ENCODE results near the gene PABPC5. TPM values are rescaled to one million over a fixed set of nuclear protein-coding genes. Genes with fewer than 3 reads are reported as not detected.

Gene PABPC5
- total RNA-seq, 2 experiments from 2014 or later, result not detected

DNA sequence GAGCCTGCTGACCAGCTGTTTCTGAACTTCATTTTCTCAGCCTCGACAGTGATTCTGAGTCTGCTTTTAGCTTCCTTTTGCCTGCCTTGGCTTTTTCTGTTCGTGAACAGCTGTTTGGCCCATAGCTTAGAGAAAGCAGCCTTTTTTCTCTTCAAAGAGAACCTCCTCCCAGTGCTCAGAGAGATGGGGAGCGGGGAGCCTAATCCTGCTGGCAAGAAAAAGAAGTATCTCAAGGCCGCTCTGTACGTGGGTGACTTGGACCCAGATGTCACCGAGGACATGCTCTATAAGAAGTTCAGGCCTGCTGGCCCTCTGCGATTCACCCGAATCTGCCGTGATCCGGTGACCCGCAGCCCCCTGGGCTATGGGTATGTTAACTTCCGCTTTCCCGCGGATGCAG is 756 bp downstream of the PABPC5 start:
- Mint-ChIP-seq H3K4me1 (ENCODE audit: low read depth) (no peaks in the 10 kb centered on the region), H3K9me3 (peaks cover 2% of the 10 kb centered on the region), H3K27ac (no peak overlapping the region), H3K36me3 (ENCODE audit: low read depth) (no peaks in the 10 kb centered on the region), H3K4me3 (no peak overlapping the region), H3K27me3 (no peaks in the 10 kb centered on the region)
- H3K4me1 ChIP-seq (ENCODE audit: insufficient read depth, low read length), result no peaks in the 10 kb centered on the region
- DNase-seq (no peak), ATAC-seq (ENCODE audit: poor library complexity) (no peak)
- no peaks in the 10 kb centered on the region for H3K27me3 ChIP-seq (ENCODE audit: control insufficient read depth in 1 of 2, insufficient read depth in 2 of 2, low read length in 2 of 2)
- TF ChIP-seq, protein P1, sequence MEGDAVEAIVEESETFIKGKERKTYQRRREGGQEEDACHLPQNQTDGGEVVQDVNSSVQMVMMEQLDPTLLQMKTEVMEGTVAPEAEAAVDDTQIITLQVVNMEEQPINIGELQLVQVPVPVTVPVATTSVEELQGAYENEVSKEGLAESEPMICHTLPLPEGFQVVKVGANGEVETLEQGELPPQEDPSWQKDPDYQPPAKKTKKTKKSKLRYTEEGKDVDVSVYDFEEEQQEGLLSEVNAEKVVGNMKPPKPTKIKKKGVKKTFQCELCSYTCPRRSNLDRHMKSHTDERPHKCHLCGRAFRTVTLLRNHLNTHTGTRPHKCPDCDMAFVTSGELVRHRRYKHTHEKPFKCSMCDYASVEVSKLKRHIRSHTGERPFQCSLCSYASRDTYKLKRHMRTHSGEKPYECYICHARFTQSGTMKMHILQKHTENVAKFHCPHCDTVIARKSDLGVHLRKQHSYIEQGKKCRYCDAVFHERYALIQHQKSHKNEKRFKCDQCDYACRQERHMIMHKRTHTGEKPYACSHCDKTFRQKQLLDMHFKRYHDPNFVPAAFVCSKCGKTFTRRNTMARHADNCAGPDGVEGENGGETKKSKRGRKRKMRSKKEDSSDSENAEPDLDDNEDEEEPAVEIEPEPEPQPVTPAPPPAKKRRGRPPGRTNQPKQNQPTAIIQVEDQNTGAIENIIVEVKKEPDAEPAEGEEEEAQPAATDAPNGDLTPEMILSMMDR (IDR thresholded peaks at IDR 0.05), result no peak
- ChIA-PET CTCF (no interaction called here), POLR2A (no interaction called here)
- H3K36me3 ChIP-seq (ENCODE audit: insufficient read depth, low read length), result no peaks in the 10 kb centered on the region
- no peak overlapping the region for H3K27ac ChIP-seq (ENCODE audit: low read depth in 1 of 2, low read length in 2 of 2)
- no peak overlapping the region for H3K4me3 ChIP-seq (ENCODE audit: low read length)
- intact Hi-C loops (cut with DNase I, micrococcal nuclease), result no loop called here
- peaks cover 0 to 10% of the 10 kb centered on the region in 2 experiments for H3K9me3 ChIP-seq (ENCODE audit: control insufficient read depth in 1 of 2, insufficient read depth in 1 of 2, low read length in 2 of 2)
